NK-92 (cell line): ENCODE results near the gene CAB39L.

Source experiments
- DNase-seq: peaks from one replicate; lab custom pipeline; 2025; ENCODE audit not compliant: unreplicated experiment; lab: John Stamatoyannopoulos, UW

Gene CAB39L

DNA sequence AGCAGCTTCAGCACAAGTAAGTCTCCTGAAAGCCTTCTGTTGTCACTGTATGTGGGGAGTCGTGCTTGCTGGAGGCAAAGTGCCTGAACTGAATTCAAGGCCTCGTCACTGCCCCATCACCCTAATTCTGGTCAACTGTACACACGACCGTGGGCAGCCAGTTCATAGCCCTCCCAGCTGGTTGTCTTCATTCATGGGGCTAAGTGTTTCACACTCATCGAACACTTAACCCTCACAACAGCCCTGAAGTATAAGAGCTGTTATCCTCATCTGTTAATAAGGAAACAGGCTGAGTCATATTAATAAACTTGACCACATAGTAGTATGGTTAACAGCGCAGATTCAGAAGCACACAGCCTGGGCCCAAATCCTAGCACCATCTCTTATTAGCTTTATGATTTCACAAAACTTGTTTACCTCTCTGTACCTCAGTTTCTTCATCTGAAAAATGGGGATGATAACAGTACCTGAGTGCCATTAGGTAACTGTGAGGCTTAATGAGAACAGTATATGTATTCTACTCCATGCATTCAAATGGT, 129.5 kb downstream of the CAB39L start:
- no peak for DNase-seq

GRCh38 chr13:49311816-49312215, 132.0 kb downstream of the CAB39L start:
- no peak for DNase-seq

- DNase-seq = no peak
These were observed 133.6 kb downstream of the CAB39L start for GRCh38 chr13:49310251-49310650.

- no peak for DNase-seq
These were observed 134.9 kb downstream of the CAB39L start for GRCh38 chr13:49308921-49309408.

- no peak for DNase-seq
These were observed 135.6 kb downstream of the CAB39L start for GRCh38 chr13:49308097-49308875.

DNA sequence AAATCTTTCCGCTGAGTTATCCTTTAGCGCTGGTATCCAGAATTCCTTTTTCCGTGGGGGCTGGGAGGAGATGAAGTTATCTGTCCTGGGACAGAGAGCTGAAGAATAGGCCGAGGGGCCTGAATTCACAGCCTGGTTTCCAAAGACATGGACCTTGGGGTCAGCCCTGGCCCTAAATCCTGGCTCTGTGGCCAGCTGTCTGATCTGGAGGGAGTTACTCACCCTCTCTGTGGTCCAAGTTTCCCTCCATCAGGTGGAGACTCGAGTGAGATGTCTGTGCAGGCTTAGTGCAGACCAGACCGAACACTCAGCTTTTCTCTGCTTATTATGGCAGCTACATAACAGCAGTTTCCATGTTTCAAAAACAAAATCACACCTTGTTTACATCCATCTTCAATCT, 136.5 kb downstream of the CAB39L start:
- no peak for DNase-seq

- no peak for DNase-seq
These were observed 138.0 kb downstream of the CAB39L start for GRCh38 chr13:49305792-49306425.

DNA sequence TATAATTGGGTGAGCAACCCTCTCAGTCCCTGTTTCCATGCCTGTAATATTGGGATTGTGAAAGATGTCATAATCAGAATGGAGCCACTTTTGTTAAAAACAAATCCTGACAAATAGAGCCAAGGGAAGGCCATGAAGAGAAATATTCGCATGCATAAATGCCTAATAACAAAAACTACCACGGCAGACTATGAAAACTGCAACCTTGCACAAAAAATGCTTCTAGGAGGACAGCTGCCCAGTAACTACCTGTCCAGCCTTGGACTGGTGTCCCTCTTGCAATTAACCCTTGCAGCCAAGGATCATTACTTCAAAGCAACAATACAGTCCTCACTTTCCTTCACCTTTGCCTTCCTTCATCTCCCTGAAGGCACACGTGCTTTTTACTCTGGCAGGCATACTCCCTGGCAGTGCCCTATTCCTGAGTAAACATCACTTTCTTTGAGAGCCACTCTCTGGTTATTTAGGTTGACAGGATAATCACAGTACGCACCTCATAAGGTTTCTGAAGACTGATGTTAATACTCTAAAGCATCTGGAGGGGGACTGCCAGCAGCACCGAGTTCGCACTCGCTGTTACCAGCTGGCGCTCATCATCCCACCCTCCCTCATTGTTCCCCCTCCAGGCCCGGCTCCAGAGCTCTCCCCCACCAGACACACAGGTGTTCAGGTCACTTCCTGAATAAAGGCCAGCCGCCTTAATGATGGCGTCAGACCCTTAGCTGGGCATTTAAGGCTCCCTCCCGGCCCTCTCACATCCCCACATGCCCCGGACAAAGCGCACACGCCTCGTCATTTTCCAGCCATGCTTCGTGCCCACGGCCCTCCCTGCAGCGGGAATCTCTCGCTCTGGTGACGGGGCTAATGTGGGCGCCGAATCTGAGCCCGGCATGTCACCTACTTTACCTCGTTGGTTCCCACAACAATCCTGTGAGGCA, 138.8 kb downstream of the CAB39L start:
- no peak for DNase-seq

GRCh38 chr13:49304356-49304755, 139.5 kb downstream of the CAB39L start:
- no peak for DNase-seq

DNA sequence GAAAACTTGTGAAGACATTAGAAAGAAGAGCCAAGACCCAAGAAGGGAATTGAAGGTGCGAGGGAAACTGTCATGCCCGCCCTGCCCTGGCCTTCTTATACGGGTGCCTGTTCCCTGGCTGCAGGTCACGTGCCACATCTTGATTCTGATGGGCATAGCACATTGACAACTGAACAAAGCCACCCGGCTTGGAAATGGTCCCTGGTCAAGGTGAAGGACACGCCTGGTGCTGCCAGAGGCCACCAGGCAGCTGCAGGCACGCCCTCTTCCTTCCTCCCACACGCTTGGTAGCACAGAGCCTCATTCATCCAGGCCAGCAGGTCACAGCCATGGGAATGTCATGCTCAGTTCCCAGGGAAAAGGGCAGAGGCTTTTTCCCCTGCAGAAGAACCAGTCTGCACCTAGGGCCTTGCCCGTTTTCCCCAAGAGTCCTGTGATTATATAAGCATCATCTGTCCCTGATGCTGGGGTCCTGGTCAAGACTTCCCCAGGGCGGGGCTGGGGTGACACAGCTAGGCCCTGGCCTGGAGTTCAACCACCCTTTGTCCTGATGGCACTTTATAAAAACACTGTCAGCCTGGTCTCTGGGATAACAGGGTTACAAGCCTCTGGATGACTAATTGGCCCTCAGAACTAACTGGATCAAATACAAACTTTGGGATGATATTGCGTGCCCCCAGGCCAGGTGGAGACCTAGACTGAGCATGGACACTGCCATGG, 140.2 kb downstream of the CAB39L start:
- DNase-seq = no peak

DNA sequence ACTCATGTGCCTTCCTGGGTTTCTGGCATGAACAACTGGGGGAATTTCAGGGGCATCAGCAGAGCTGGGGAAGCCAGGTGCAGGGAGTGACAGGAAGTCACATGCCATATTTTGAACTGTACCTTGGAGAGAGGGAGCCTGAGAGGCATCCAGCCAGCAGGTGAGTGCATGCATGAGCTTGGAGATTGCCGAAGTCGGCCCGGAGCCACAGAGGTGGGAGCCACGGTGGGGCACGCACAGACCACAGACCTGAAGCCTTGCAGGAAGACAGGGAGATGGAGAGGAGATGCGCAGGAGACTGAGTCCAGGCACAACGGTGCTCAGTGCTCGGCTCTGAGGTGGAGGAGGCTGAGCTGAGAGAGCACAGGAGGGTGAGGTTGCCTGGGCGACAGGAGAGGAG, 141.0 kb downstream of the CAB39L start:
- no peak for DNase-seq

GRCh38 chr13:49302222-49302621, 141.6 kb downstream of the CAB39L start:
- no peak for DNase-seq

DNA sequence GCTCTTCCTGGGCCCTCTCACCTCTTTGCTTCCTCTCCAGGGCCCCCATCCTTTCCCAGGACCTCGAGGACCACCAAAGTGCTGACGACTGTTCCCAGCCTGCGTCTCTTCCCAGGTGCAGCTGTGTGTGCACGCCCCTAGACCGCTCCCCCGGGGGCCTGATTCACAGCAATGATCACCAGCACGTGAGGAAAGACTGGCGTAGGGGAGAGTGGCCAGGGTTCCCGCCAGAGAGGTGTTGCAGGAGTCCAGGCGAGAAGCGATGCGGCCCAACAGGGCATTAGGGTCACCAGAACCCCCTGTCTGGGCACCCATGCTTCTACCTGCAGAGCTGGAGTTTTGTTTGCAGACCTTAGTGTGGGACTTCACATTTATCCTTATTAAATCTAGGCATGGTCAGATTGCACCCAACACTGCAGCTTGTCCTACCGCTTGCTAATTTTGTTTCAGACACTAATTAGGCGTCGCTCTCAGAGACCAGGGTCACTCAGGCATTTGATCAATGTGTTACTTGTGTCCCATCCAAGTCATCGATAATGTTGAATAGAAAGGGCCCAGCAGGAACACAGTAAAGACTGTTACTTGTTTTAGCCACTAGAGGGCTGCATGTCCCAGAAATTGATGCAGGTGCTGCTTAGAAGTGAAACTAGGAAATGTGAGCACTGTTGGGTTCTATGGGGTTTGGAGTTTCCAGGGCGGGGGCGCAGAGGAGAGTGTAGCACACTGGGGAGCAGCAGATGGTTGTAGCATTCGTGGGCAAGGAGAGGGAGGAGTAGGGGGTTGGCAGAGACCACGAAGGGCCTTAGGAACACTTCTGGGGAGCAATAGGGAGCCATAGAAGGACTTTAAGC, 142.9 kb downstream of the CAB39L start:
- DNase-seq = no peak

GRCh38 chr13:49300276-49300675, 143.6 kb downstream of the CAB39L start:
- no peak for DNase-seq

DNA sequence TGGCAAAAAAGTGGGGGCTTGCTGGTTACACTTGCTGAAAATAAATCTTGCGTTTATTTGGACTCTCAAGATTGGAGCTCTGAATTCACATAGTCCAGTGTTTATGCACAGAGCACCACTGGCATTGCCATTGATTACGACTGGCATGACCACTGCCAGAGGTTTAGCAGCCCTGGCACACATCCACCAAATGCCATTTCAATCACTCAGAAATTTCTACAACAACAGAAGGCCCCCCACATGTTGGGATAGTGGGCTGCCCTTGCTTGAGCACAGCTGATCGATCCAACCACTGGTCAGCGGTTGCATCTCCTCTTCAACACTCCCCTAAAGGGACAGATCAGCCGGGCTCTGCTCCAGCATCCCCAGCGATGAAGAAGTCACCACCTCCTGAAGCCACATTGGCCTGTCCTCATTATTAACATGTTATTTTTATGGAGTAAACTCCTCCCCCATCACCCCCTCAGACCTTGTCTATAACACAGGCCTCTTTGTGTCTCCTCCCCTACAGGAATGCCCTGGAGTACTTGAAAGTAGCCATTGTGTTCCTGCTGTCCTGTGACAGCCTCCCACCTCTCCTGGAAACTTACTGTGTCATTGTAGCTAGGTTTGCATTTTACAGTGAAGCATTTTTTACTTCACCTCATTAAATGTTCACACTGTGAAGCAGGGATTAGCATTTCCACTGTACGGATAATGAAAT, 144.8 kb downstream of the CAB39L start:
- no peak for DNase-seq

DNA sequence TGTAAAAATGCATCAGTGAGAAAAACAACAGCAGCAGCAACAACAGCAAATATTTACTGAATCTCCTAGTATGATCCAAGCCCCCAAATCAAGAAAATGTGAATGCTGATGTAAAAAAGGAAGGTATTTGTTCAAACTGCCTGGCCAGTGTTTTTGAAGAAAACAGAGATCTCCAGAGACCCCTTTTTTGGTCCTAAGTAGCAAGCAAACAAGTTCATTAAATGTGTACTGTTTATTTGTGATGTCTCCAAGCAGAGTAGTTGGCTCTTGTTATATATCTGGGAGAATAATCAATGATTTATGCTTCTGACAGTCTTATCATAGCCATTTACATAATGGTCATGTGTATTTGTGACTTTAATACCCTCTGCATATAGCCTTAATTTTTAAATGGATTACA, 145.4 kb downstream of the CAB39L start:
- DNase-seq = no peak

DNA sequence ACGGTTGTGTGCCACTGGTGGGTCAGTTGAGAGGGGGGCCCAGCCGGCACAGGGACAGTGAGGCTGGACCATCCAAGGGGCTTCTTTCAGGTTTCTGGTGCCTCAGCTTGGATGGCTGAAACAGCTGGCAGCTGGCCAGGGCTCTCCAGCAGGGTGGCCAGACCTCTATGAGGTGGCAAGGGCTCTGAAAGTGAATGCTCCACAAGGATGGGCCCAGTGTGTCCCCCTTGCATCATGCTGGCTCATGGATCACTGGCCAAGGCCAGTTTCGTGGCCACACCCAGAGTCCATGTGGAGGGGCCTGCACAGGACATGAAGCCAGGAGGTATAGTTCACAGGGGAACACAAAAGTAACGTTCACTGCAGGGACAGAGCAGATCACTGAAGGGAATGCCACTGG, 146.5 kb downstream of the CAB39L start:
- no peak for DNase-seq

DNA sequence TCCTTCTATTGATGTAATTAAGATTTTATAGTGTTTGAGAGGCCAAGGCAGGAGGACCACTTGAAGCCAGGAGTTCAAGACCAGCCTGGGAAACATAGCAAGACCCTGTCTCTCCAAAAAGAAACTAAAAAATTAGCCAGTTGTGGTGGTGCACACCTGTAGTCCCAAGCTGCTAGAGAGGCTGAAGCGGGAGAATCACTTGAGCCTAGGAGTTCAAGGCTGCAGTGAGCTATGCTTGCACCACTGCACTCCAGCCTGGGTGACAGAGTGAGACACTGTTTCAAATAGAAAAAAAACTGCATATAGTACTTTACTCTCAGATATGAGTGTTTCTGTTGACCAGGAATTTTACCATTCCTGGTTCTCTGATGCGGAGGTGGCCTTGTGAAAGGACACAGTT, 147.2 kb downstream of the CAB39L start:
- no peak for DNase-seq

DNA sequence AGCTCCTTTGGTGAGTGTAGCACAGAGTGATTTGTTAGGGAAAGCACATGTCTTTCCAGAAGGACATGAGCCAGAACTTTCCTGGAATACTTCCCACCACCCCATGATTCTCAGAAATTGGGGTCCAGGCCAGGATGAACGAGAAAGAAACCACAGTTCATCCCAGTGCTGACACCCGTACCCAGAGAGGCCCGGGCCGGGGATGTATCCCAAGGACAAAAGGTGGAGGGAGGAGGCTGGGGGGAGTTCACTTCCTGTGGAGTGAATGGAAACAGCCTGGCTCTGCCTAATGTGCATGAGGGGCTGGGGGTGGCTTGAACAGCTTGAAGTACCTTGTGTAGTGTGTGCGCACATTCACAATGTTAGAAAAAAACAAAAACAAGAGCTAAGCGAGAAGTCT, 148.6 kb downstream of the CAB39L start:
- DNase-seq = no peak
